GM12865 (cell line): ENCODE data around the gene MPDU1.

Experiments used
- DNase-seq: peaks from one replicate; pipeline ENCODE4 v3.0.0; 2010; ENCODE audit warnings: low read depth
- H3K4me3 ChIP-seq: 2 replicates; pipeline ENCODE4 v1.5.1; 2011; ENCODE audit warnings: mild to moderate bottlenecking, low read depth, low read length, control low read depth
- TF ChIP-seq, protein P1 (sequence below): IDR thresholded peaks from 2 replicates; pipeline ENCODE4 v1.5.1; 2011; ENCODE audit warnings: low read length, control low read depth, low read depth, inconsistent platforms; ENCODE audit not compliant: insufficient read depth; ENCODE audit errors: missing control alignments

The MPDU1 gene

GRCh38 chr17:7577327-7578199 lies 6.1 kb upstream of the MPDU1 start:
- H3K4me3 ChIP-seq = no peak overlapping the region
- DNase-seq = no peak
- TF ChIP-seq, protein P1, sequence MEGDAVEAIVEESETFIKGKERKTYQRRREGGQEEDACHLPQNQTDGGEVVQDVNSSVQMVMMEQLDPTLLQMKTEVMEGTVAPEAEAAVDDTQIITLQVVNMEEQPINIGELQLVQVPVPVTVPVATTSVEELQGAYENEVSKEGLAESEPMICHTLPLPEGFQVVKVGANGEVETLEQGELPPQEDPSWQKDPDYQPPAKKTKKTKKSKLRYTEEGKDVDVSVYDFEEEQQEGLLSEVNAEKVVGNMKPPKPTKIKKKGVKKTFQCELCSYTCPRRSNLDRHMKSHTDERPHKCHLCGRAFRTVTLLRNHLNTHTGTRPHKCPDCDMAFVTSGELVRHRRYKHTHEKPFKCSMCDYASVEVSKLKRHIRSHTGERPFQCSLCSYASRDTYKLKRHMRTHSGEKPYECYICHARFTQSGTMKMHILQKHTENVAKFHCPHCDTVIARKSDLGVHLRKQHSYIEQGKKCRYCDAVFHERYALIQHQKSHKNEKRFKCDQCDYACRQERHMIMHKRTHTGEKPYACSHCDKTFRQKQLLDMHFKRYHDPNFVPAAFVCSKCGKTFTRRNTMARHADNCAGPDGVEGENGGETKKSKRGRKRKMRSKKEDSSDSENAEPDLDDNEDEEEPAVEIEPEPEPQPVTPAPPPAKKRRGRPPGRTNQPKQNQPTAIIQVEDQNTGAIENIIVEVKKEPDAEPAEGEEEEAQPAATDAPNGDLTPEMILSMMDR = no peak

GRCh38 chr17:7579001-7579833 lies 4.4 kb upstream of the MPDU1 start, which contains the start of gene CD68:
TSS of gene CD68 (plus strand) at chr17:7579638. CDS start at chr17:7579678, 40 bp downstream.
- DNase-seq = peak; percentile 90
- H3K4me3 ChIP-seq = no peak within 1 kb of the TSS
- TF ChIP-seq, protein P1 = no peak

DNA sequence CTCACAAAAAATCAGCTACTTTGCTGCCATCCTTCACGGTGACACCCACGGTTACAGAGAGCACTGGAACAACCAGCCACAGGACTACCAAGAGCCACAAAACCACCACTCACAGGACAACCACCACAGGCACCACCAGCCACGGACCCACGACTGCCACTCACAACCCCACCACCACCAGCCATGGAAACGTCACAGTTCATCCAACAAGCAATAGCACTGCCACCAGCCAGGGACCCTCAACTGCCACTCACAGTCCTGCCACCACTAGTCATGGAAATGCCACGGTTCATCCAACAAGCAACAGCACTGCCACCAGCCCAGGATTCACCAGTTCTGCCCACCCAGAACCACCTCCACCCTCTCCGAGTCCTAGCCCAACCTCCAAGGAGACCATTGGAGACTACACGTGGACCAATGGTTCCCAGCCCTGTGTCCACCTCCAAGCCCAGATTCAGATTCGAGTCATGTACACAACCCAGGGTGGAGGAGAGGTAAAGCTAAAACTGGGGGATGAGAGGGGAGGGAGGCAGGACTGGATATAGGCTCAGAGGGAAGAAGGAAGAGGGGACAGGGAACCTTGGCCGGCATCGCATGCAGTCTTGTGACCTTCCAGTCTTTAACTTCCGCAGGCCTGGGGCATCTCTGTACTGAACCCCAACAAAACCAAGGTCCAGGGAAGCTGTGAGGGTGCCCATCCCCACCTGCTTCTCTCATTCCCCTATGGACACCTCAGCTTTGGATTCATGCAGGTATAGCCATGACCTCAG lies 3.6 kb upstream of the MPDU1 start:
- TF ChIP-seq, protein P1 = no peak
- DNase-seq = no peak

GRCh38 chr17:7580604-7581575 lies 2.8 kb upstream of the MPDU1 start:
- peak; percentile 11 for DNase-seq

More for the DNA sequence above, 3.6 kb upstream of the MPDU1 start:
- H3K4me3 ChIP-seq = no peak overlapping the region

DNA sequence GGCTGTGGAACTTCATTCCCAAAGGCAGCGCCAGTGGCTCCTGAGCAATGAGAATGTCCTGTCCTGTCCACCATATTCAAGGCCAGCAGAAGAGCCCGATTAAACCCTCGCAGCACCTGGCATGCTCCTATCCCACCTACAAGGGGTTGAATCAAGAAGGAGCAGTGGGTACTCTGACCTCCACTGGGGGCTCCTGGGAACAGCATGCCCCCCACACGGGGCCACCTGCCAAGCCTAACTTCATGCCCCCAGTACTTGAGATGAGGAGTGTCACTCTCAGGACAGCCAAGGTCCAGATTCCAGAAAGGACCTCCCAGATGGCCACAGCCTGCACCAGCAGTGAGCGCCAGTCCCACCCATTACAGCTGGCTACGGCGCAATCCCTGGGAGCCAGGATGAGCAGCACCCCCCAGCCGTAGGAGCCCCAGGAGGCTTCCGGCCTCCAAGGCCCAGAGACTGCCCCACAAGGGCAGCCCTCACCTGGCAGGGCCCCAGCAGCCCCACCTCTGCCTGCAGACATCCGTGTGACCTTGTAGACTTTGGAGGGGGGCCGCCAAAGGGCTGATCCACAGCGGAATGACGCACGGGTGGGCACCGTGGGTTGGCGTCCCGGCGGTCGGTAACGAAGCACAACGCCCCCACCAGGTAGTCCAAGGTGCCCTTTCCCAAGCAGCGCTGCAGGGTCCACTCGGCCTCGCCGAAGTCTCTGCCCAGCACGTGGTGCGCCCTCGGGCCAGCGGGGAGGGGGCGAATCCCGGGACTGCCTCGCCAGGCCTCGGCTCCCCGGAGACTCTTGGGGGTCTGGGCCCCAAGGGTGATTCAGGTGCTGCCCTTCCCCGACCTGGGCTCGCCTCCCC lies 1.0 kb upstream of the MPDU1 start:
- H3K4me3 ChIP-seq = peak overlapping the region; percentile 91
- no peak for DNase-seq
- TF ChIP-seq, protein P1 = no peak

More at GRCh38 chr17:7580604-7581575, 2.8 kb upstream of the MPDU1 start:
- TF ChIP-seq, protein P1 = no peak
- H3K4me3 ChIP-seq = no peak overlapping the region
